NT2/D1 (cell line): Measurements from ENCODE around the gene RXFP1.

ENCODE experiments used
- DNase-seq: peaks from one replicate; pipeline ENCODE4 v3.0.0-alpha.2; 2011; ENCODE audit warnings: low read depth, low spot score
- H3K27me3 ChIP-seq: 2 replicates; pipeline ENCODE4 v1.6.0; 2011; ENCODE audit warnings: mild to moderate bottlenecking; ENCODE audit not compliant: insufficient read length, insufficient read depth
- H3K36me3 ChIP-seq: 2 replicates; pipeline ENCODE4 v1.6.1; 2011; ENCODE audit warnings: mild to moderate bottlenecking, low read length, mixed read lengths; ENCODE audit not compliant: insufficient read depth, insufficient read length
- H3K4me1 ChIP-seq: 2 replicates; pipeline ENCODE4 v1.5.1; 2011; ENCODE audit not compliant: insufficient read depth, insufficient read length
- H3K4me3 ChIP-seq: 2 replicates; pipeline ENCODE4 v1.5.1; 2011; ENCODE audit warnings: low read depth; ENCODE audit not compliant: insufficient read length
- H3K9ac ChIP-seq: 2 replicates; pipeline ENCODE4 v1.6.0; 2011; ENCODE audit warnings: low read depth; ENCODE audit not compliant: insufficient read length
- H3K9me3 ChIP-seq: 2 replicates; pipeline ENCODE4 v1.5.1; 2011; ENCODE audit warnings: mild to moderate bottlenecking, low read length; ENCODE audit not compliant: insufficient read depth
- SUZ12 ChIP-seq: IDR thresholded peaks from 2 replicates; pipeline ENCODE4 v1.6.1; 2011; ENCODE audit not compliant: insufficient read length, insufficient read depth; ENCODE audit errors: extremely low read depth
- YY1 ChIP-seq: IDR thresholded peaks from 2 replicates; pipeline ENCODE4 v1.6.1; 2011; ENCODE audit not compliant: insufficient read length, insufficient read depth
- ZNF274 ChIP-seq: IDR thresholded peaks from 2 replicates; pipeline ENCODE4 v1.6.1; 2011; ENCODE audit warnings: mild to moderate bottlenecking, low read depth, low read length

The RXFP1 gene

DNA sequence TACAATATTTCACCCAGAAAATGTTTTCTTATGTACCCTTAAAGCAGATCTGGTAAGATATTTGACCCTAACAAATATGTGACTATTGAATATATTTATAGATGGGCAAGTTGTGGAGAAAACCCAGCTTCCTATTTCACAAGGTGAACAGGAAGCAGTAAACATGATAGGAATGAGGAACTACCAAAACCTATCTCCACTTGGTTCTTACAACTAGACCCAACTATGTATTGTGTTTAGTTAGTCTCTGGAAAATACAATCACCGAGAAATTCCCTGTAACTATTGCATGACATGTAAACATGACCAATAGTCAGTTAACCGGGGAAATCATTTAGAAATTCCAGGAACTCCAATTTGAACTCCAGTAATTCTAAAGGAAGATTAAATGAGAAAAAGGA, 8.4 kb upstream of the RXFP1 start:
- Histone ChIP-seq H3K9ac (no peak overlapping the region), H3K4me3 (no peak overlapping the region), H3K36me3 (no peaks in the 10 kb centered on the region), H3K4me1 (no peaks in the 10 kb centered on the region), H3K27me3 (no peaks in the 10 kb centered on the region), H3K9me3 (no peaks in the 10 kb centered on the region)
- no peak for DNase-seq
- TF ChIP-seq YY1 (no peak), ZNF274 (no peak), SUZ12 (no peak)

DNA sequence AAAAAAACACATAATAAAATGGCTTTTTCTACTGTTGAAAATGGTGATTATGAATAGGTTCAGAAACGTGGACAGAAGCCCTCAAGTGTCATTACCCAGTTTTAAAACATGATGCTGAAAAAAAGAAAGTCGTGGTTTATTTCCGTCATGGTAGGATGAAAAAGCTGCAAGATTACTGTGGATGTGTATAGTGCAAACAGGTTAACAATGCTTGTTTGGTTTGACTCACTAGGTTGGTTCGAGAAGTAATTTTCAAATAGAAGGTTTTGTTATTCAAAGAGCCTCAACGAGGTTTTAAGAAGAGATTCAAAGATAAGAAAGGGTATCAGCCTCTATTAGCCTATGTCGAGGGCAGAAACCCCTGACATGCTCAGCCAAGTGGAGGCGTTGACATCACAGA, 2.5 kb upstream of the RXFP1 start:
- Histone ChIP-seq H3K27me3 (no peaks in the 10 kb centered on the region), H3K4me3 (no peak overlapping the region), H3K36me3 (no peaks in the 10 kb centered on the region), H3K9me3 (no peaks in the 10 kb centered on the region), H3K9ac (no peak overlapping the region), H3K4me1 (no peaks in the 10 kb centered on the region)
- TF ChIP-seq SUZ12 (no peak), ZNF274 (no peak), YY1 (no peak)
- no peak for DNase-seq

DNA sequence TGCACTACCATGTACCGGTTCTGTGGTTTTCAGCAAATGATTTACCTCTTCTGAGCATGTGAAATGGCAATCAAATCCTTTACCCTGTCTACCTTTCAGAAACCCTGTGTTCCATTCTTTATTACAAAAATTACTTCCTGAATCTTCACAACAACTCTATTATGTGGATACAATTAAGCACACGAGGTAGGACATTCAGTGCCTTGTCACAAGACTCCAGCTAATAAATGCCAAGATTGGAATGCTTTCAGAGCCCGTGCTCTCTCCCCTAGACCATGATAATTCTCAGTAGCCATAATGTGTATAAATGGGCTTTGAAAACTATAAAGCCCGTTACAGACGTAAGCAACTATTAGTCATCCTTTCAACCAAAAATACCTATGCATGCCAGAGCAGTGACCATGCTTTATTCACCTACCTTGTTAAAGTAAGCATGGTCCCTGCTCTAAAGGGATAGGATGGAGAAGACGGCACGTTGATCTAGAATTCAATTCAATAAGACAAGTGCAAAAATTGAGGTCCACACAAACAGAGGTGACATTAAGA, 2.4 kb downstream of the RXFP1 start:
- no peaks in the 10 kb centered on the region for H3K36me3 ChIP-seq
- no peak overlapping the region for H3K4me3 ChIP-seq
- no peaks in the 10 kb centered on the region for H3K9me3 ChIP-seq
- TF ChIP-seq YY1 = no peak
- no peak overlapping the region for H3K9ac ChIP-seq
- DNase-seq = no peak
- H3K27me3 ChIP-seq = no peaks in the 10 kb centered on the region
- H3K4me1 ChIP-seq = no peaks in the 10 kb centered on the region

DNA sequence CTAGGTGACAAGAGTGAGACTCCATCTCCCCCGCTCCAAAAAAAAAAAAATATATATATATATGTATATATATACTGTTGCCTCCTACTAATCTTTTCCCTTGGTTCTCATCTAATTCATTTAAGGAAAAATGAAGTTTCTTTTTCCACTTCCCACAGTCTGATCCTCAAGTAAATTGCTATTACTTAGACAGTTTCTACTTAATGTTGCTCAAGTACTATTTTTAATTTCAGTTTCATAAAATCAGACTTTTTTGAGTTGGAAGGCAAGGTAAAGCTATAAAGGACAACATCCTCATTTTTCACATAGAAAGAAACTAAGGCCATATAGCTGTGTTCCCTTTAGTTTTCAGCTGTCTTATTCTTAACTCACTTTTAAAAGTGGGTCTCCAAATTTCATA, 5.8 kb downstream of the RXFP1 start:
- H3K9me3 ChIP-seq = no peaks in the 10 kb centered on the region
- H3K4me1 ChIP-seq = peaks cover under 1% of the 10 kb centered on the region
- H3K4me3 ChIP-seq = no peak overlapping the region
- no peak for DNase-seq
- TF ChIP-seq ZNF274 (no peak), SUZ12 (no peak), YY1 (no peak)
- H3K36me3 ChIP-seq = no peaks in the 10 kb centered on the region
- no peak overlapping the region for H3K9ac ChIP-seq
- no peaks in the 10 kb centered on the region for H3K27me3 ChIP-seq

DNA sequence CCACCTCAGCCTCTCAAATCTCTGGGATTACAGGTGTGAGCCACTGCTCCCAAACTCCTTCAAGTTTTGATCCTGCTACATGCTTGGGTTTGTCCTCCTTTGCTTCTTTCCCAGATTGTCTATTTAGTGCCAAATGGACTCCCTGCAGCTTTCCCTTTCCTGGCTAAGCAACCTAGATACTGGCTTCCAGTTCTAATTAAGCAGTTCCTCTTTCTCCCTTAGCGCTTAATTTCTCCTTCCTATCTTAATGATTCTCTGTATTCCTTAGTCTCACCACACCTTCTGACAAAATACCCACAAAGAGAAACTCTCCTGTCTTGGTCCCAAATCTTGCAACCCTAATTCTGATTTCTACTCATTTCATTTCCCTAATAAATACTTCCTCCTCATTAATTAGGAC, 7.8 kb downstream of the RXFP1 start:
- TF ChIP-seq YY1 = no peak
- TF ChIP-seq ZNF274 = no peak
- TF ChIP-seq SUZ12 = no peak
- no peak for DNase-seq
- no peak overlapping the region for H3K4me3 ChIP-seq
- H3K9me3 ChIP-seq = no peaks in the 10 kb centered on the region
- H3K36me3 ChIP-seq = no peaks in the 10 kb centered on the region
- H3K4me1 ChIP-seq = peaks cover 2% of the 10 kb centered on the region
- H3K27me3 ChIP-seq = no peaks in the 10 kb centered on the region
- H3K9ac ChIP-seq = no peak overlapping the region

DNA sequence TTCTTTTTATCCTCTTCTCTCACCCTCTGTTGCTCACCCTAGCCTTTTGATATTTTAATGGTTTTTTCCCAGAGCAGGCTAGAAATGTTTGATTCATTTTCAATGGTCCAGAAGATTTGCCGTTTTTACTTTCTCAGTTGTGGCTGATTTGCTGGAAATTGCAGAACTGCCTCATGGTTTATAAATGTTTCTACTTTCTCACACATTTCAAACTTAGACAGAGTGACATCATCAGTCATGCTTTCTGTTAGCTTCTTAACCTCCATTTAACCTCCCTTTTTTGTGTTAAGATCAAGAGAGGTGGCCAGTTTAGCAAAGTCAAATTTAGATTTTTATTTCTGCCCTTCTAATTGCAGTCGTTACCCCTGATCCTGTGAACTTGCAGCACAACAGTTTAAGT, 8.7 kb downstream of the RXFP1 start:
- no peak for DNase-seq
- H3K4me3 ChIP-seq = no peak overlapping the region
- TF ChIP-seq SUZ12 (no peak), YY1 (no peak), ZNF274 (no peak)
- no peak overlapping the region for H3K9ac ChIP-seq
- H3K27me3 ChIP-seq = no peaks in the 10 kb centered on the region
- H3K4me1 ChIP-seq = peaks cover 2% of the 10 kb centered on the region
- no peaks in the 10 kb centered on the region for H3K36me3 ChIP-seq
- H3K9me3 ChIP-seq = no peaks in the 10 kb centered on the region

DNA sequence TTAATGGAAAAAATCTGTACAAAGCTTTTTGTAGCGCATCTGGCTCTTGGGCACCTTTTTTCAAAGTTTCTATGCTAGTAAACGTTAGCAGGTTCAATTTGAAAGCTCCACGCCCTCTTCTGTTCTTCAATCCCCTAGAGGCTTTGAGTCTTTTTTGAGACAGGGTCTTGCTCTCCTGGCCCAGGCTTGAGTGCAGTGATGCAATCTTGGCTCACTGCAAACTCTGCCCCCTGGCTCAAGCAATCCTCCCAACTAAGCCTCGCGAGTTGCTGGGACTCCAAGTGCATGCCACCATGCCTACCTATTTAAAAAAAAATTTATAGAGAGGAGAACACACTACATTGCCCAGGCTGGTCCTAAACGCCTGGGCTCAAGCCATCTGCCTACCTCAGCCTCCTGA, 9.2 kb downstream of the RXFP1 start:
- H3K4me3 ChIP-seq = no peak overlapping the region
- no peak overlapping the region for H3K9ac ChIP-seq
- H3K36me3 ChIP-seq = no peaks in the 10 kb centered on the region
- no peak for TF ChIP-seq ZNF274
- DNase-seq = no peak
- H3K4me1 ChIP-seq = peaks cover 2% of the 10 kb centered on the region
- H3K27me3 ChIP-seq = no peaks in the 10 kb centered on the region
- no peaks in the 10 kb centered on the region for H3K9me3 ChIP-seq

DNA sequence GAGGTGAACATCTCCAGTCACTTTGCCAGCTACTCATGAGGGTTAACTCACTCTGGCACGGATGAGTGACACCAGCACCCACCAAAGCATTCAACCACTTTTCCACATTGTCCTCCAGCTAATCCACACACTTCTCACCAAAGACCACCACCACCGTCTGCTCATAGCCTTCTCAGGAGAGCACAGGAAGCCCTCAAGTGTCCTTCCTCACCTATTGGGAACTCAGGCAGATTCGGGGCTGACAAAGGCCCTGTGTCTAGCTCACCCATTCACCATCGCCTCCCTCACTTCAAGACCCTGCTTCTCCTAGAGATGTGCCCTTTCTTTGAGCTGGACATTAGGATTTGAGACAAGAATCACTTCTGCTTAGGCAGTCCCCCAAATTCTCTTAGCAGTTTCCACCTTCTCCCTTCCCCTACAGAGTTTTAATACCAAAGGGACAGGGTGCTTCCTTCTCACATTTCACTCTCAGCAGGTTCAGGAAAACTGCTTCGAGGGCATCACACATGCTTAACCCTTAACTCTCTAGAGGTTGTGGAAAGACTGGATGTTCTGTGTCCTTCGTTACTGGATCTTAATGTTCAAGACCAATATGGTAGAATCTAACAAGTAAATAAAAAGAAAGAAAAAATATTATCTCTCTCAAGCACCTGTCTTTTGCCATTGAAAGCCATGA, 11.0 kb downstream of the RXFP1 start:
- H3K27me3 ChIP-seq = no peaks in the 10 kb centered on the region
- peaks cover 2% of the 10 kb centered on the region for H3K4me1 ChIP-seq
- no peak for DNase-seq
- no peak for TF ChIP-seq ZNF274
- TF ChIP-seq SUZ12 = no peak
- no peak for TF ChIP-seq YY1
- H3K9me3 ChIP-seq = no peaks in the 10 kb centered on the region
- no peak overlapping the region for H3K9ac ChIP-seq
- no peak overlapping the region for H3K4me3 ChIP-seq
- H3K36me3 ChIP-seq = no peaks in the 10 kb centered on the region
